ENCODE results near the gene CD247.
"Not testable (repeated sequence)": the region's sequence is repeated elsewhere in the genome, so short reads cannot be mapped to it uniquely, and the experiment has no call there.

The CD247 gene

GRCh38 chr1:167518331-167518700, at the start of gene CD247:
TSS of gene CD247 (minus strand) at chr1:167518529. CDS start at chr1:167518465, 64 bp downstream.
- peak; percentile 81 for DNase-seq

GRCh38 chr1:167567663-167568062, 49.3 kb upstream of the CD247 start:
- no peak for DNase-seq

GRCh38 chr1:167566766-167567165, 48.4 kb upstream of the CD247 start:
- no peak for DNase-seq

- no peak for DNase-seq
Measured at GRCh38 chr1:167565922-167566321, 47.6 kb upstream of the CD247 start.

- DNase-seq: no peak
Measured at GRCh38 chr1:167564612-167565270, 46.4 kb upstream of the CD247 start.

GRCh38 chr1:167563579-167564246, 45.4 kb upstream of the CD247 start:
- no peak for DNase-seq

- DNase-seq: no peak
Measured at GRCh38 chr1:167562702-167563101, 44.4 kb upstream of the CD247 start.

GRCh38 chr1:167561753-167562152, 43.4 kb upstream of the CD247 start:
- DNase-seq: no peak

- peak; percentile 78 for DNase-seq
Measured at GRCh38 chr1:167555971-167556714, 37.8 kb upstream of the CD247 start.

- not testable (repeated sequence) for DNase-seq
Measured at GRCh38 chr1:167555072-167555471, 36.7 kb upstream of the CD247 start.

GRCh38 chr1:167554028-167554779, 35.9 kb upstream of the CD247 start:
- DNase-seq: no peak

- peak; percentile 94 for DNase-seq
Measured at GRCh38 chr1:167553136-167554027, 35.1 kb upstream of the CD247 start, which contains the start of gene CREG1. TSS of gene CREG1 (minus strand) at chr1:167553762.

- DNase-seq: no peak
Measured at GRCh38 chr1:167551362-167551761, 33.0 kb upstream of the CD247 start.

GRCh38 chr1:167548059-167548932, 30.0 kb upstream of the CD247 start:
- DNase-seq: no peak

- no peak for DNase-seq
Measured at GRCh38 chr1:167546935-167547334, 28.6 kb upstream of the CD247 start.

GRCh38 chr1:167545349-167545748, 27.0 kb upstream of the CD247 start:
- no peak for DNase-seq

- no peak for DNase-seq
Measured at GRCh38 chr1:167544447-167545093, 26.2 kb upstream of the CD247 start.

- no peak for DNase-seq
Measured at GRCh38 chr1:167543199-167543990, 25.1 kb upstream of the CD247 start.

All from activated CD8-positive, alpha-beta memory T cell treated with anti-CD3 and anti-CD28 coated beads, Interleukin-2, amount 50 U/mL, for 48 hours (primary cell).